GM19328 (cell line): Measurements from ENCODE around the gene FAM13A.

Experiments used
- ATAC-seq: cut with Tn5 transposase; IDR thresholded peaks from one replicate; pipeline ENCODE4 v1.9.1; 2021; ENCODE audit warnings: mild to moderate bottlenecking, moderate library complexity; ENCODE audit not compliant: unreplicated experiment

Gene FAM13A

GRCh38 chr4:88754796-88755195, 302.2 kb downstream of the FAM13A start:
- no peak for ATAC-seq

GRCh38 chr4:88753658-88754571, 303.1 kb downstream of the FAM13A start:
- ATAC-seq = no peak

DNA sequence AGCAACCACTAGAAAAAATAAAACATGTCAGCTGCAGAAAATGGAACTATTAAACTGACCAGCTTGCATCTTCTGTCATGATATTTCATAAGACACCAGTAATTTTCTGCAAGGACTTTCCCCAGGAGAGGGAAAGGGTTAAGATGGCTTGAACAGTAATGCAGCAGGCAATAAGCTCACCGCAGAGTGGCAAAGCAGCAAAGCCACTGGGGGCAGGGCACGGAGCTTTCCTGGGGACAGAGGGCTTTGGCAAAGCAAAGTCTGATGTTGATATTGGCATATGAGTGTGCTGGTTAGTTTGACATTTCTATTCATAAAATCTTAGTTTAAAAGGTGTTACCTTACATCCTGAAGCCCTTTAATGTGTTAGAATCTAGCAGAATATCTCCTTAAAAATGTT, 304.2 kb downstream of the FAM13A start:
- no peak for ATAC-seq

DNA sequence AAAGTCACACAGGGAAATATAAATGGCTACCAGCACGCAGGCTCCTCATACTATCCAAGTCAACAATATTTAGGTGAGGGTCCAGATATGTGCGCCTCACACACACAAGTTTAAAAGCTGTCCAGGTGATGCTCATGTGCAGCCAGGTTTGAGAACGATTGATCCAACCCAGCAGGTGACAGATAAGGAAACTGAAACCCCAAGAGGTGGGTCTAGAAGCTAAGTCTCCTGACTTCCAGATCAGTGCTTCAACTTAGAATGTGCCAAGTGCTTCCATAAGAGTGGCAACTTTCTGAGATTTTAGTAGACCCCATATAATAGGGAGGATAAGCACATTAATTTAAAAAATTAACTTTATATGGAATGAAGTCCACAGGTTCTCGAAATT, 304.9 kb downstream of the FAM13A start:
- no peak for ATAC-seq

GRCh38 chr4:88751258-88752075, 305.5 kb downstream of the FAM13A start:
- ATAC-seq = no peak

DNA sequence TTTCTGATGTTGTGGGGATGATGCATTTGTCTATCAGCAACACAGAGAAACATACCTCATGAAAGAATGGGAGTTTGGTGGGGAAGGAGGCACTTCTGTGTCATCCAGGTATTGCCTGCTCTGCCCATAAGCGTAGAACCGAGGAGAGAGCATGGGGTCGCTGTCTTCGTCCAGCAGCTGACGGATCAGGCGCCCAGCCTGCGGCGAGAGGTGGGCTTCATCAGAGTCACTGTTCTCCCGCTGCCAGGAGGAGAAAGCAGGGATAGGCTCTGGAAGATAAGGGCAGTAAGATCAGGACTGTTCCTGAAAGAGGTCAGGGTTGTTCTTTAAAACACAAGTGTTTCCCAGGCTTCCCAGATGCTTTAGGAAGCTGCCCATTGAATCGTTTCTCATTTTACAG, 306.6 kb downstream of the FAM13A start:
- ATAC-seq = no peak

- no peak for ATAC-seq
These were observed 309.6 kb downstream of the FAM13A start for GRCh38 chr4:88747351-88747750.

- ATAC-seq = no peak
These were observed 310.8 kb downstream of the FAM13A start for GRCh38 chr4:88746206-88746605.

- no peak for ATAC-seq
These were observed 311.3 kb downstream of the FAM13A start for GRCh38 chr4:88745581-88746163.

- no peak for ATAC-seq
These were observed 311.8 kb downstream of the FAM13A start for GRCh38 chr4:88745175-88745574.

- no peak for ATAC-seq
These were observed 312.4 kb downstream of the FAM13A start for GRCh38 chr4:88744609-88745008.

DNA sequence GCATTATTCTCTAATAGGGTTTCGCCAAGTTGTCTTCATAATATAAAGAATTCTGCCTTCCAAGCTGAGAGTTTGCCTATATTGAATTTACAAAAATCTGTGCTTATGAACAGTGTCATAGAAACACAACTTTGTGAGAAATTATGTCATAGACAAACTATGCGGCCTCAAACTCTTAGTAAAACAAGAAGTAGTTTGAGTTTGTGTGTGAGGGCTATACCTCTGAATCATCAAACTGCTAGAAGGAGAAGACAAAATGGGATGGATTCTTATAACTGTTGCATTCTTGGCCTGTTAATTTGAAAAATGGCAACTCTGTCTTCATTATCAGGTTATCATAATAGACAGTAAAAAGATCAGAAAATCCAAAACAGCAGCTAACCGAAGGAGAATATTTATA, 313.3 kb downstream of the FAM13A start:
- no peak for ATAC-seq

DNA sequence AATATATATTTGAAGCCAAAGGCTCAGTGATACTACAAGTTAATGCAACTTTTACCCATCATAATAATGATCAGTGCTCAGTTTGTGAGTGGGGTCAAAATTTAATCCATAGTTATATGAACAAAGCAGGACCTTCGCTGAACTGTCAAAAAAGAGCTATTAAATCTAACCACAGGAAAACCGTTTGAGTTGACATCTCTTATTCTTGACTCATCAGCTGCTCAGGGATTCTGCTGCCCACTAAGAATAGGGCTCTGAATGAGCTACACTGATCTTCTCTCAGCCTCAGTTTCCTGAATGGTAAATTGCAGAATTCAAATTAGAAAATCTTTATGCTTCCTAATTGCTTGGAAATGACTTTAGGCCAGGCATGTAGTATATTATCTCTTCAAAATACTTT, 314.4 kb downstream of the FAM13A start:
- ATAC-seq = no peak

DNA sequence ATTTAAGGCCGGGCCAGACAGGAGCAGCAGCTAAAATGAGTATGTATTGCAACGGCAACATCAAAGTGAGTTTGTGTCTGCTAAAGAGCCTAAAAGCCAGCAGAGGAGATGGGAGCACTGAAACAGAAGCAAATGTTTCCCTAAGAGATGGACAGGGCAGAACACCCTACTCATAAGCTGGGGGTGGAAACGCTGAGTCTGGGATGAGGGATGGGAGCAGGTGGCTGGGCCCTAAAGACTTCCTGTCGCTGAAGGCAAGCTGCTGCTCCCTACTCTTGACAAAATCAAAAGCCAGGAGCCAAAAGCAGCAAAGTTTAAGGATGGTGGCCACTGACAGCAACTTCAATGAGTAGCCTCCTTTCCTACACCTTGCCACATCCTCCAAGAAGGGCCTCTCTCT, 318.8 kb downstream of the FAM13A start:
- no peak for ATAC-seq

- peak; percentile 53 for ATAC-seq
These were observed 319.6 kb downstream of the FAM13A start for GRCh38 chr4:88737307-88737941.

DNA sequence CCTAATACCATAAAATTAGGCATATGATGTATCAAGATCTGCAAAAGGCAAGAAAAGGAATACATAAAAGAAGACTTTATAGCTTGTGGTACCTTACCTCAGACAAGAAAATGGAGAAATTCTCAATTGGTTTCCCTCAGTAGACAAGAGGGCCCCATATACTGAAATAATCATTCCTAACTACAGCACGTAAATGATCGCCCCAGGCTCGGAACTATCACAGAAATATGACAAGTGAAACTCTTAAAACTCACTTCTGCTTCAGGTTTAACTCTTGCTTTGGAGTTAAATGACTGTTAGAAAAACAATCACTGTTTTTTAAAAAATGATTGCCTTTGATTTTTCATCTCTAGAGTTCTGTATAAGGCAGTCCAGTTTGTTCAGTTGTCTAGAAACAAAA, 320.7 kb downstream of the FAM13A start:
- no peak for ATAC-seq

DNA sequence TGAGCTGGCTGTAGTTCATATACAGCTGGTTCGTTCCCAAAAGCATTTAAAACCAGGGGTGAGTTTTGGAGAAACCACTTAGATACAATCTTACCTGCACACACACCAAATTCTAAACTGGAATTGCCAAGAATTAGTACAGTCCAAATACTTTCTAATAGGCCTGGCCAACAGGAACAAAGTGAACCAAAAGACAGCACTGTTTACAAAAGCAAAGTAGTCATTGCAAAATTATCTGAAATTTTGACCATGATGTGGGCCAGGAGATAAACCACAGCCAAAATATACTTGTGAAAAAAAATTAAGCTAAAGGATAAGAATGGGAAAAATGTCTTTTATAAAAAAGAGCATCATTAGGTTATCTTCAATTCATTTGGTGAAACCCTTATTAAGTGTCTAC, 321.4 kb downstream of the FAM13A start:
- ATAC-seq = no peak

DNA sequence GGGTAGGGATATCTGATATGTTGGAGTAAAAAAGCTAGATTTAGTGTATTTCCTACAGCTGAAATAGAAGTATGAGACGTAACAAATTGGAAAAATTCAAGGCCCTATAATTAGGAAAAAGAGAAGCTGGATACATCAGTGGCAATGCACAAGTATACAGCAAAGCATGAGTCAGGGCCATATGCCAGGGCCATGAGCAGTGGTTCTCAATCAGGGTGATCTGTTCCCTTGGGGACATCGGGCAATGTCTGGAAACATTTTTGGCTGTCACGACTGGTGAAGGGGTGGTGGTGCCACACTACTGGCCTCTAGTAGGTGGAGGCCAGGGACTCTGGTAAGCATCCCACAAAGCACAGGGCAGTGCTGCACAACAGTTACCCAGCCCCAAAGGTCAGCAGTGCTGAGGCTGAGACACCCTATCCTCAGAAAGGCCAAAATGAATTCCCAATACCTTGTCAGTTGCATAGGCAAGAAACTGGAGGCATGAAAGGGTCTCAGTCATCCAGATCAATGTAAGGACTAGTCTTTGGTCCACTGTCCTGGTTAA, 322.5 kb downstream of the FAM13A start:
- ATAC-seq = no peak

GRCh38 chr4:88732714-88733368, 324.1 kb downstream of the FAM13A start:
- no peak for ATAC-seq

GRCh38 chr4:88731381-88731780, 325.6 kb downstream of the FAM13A start:
- no peak for ATAC-seq
